ENCODE results near the gene TSPAN7.

Gene TSPAN7

DNA sequence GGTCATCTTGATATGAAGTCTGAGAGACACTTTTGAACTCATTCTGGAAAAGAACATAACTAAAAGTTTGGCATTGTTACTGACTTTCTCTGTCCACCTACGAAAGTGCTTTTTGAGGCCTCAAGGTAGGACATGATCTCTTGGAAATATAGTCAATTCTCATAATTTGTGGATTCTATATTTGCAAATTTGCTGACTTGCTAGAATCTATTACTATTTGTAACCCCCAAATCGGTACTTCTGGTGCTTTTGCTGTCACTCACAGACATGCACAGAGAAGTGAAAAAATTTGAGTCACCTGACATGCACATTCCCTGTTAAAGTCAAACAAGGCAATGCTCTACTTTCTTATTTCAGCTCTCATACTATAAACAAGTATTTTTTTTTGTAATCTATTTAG lies 35.6 kb downstream of the TSPAN7 start:
- DNase-seq: no peak

DNA sequence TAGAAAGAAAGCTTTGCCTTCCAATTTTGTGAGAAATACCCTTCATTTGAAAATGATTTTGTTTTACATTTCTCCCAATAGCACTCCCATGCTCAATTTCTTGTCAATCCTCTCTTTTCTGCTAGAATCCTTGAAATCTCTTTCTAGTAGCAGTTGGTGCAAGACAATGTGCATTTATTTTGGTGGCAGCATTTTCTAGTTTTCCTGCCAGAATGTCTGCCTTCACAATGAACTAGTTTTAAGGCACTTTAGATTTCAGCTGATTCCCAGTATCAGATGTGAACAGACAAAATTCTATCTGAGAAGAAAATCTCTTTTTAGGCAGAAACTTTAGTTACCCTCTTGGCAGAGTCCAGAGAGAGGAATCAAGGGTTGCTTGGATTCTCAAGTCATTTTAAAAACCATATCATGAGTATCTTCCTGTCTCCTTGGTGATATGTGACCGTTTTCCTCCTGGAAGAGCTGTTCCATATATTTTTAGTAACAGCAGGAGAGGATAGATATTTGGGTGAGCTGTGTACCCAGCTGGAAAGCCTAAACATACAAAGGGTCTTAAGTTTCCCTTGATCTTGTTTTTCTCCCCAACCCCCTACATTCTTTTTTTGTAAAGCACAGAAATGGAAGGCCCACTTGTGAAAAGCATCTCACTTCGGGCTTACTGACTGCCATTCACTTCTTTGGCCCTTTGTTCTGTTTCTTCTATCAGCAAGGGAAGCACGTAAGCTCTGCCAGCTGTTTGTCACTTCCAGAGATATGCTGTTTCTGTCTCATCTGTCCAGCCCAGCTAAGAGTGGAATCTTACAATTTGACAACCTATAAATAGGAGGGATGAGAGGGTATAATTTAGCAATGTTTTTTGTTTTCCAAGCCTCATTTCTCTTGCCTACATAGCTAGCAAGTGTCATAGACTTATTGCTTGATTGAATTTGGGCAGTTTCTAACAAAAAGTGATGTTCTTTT lies 38.7 kb downstream of the TSPAN7 start:
- DNase-seq: no peak

DNA sequence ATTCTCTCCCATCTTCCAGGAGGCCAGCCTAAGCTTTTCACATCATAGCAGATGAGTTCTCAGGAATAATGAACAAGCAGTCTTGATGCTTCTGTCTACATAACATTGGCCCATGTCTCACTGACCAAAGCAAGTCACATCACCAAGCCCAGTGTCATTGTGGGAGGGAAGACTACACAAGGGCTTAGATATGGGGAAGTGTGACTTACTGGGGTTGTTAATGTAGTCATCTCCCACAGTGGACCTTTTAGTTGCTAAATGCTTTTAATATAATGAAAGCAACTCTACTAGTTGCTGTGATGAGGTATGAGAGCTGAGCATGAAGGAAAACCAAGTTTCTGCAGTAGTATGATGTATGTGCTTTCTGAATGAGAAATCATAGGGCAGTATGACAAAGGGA lies 40.5 kb downstream of the TSPAN7 start:
- no peak for DNase-seq

DNA sequence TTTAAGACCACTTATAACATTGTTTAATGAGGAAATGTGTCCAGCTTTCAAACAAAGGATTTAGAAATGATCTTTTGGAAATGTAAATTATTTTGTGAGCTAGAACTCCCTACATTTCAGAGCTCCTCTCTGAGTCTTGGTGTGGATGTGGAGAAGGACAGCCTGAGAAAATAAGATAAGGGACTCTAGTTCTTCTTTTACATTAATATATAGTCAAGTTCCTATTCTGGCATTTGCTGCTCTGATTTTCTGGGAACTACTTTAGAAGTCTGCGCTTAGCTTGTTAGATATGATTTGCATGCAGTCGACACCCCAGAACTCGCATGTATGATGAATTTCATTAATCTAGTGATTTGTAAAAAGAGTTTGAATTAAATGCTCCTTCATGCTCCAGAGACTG lies 45.5 kb downstream of the TSPAN7 start:
- DNase-seq: no peak

DNA sequence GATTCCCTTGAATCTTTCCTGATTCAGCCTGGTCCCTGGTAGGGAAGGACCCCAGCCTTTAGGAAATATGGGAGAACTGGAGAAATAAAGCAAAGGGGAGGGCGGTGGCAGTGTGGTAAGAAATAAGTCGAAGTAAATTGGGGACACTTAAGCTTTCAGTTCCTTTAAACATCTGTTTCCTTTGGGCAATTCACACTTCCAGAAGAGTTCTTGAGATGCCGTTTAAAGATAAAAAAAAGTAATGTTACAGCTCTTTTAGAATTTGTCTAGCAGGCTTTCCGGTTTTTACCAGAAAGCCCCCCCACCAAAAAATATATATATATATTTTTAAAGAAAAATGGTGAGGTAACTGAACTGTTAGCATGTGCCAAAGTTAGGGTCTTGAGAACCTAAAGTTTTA lies 46.6 kb downstream of the TSPAN7 start:
- no peak for DNase-seq

DNA sequence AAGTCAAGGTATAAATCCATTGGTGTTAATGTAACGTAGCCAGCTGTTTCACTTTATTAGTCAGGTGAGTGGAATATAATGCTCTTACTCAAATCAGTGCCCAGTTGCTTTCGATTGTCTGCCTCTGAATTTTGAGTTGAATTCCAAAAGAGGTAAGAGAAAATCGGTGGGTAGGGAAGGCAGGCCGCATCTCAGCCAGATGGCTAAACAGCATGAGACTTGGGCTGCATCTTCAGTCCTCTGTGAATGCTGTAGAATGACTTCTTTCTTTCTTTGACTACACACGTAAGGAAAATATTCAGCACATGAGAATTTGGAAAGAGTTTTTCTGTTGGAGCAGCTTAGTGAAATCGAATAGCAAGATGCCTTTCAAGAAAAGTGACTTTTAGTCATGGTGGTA lies 49.5 kb downstream of the TSPAN7 start:
- DNase-seq: no peak

DNA sequence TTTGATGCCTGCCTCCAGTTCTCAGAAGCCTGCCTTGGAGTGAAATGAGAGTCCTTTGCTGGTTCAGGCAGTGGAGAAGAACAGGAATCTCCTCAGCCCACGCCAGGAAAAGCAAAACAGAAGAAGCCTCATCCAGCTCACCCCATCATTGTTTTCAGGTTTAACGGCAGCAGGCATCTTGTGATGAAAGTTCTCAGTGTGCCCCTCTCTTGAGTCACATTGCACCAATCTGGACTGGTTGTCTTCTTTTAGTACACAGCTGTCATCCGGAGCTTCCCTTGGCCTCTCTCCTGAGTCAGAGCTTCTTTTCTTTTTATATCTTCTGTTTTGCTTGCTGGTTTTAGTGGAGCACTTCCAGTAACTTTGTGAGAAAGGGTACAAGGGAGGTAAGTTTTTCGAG lies 50.9 kb downstream of the TSPAN7 start:
- no peak for DNase-seq

DNA sequence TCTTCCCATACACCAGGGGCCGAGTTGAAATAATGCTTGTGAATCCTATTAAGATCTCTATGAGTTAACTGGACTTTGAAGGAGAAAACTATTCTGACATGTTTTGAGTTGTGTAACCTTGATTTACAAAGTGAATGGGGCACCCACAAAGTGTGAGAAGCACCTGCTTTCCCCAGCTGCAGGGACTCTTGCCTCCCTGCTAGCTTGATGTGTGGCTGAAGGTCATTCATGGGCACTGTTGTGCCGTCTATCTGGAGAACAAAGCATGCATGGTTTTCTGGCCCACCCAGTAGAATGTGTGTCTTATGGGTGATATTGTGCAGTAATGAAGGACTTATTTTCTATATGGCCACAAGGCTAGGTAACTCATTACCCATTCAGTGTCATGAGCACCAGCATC lies 53.1 kb downstream of the TSPAN7 start:
- DNase-seq: no peak

DNA sequence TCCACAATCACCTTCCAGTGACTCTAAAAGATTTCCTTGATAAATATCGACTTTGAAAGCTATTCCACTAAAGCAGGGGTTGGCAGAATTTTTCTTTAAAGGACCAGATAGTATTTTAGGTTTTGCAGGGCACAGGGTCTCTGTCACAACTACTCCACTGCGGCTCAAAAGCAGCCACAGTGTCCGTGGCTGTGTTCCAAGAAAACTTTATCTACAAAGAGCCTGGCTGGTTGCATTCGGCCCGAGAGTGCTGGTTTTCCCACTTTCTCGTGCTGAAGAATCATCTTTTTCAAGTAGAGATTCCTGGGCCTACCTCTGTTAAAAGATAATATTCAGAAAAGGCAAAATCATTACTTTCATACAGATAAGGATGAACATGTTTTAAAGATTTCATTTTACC lies 55.6 kb downstream of the TSPAN7 start:
- no peak for DNase-seq

DNA sequence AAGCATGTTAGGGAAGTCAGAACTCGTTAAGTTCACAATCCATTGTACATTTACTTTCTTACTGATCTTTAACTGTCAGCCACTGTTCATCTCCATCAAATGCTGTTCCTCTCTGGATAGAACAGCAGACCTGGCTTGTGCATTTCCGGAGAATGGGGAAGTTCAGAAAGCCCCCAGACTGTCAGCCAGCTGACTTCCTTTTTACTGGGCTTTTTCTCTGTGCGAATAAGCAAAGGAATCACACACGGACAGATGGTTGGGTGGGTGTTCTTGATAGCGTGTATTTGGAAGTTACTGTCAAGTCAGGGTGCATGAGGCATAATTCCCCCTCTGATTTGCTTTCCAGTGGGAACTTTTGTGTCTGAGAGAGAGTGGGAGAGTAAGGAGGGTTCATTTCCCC lies 56.8 kb downstream of the TSPAN7 start:
- DNase-seq: no peak

DNA sequence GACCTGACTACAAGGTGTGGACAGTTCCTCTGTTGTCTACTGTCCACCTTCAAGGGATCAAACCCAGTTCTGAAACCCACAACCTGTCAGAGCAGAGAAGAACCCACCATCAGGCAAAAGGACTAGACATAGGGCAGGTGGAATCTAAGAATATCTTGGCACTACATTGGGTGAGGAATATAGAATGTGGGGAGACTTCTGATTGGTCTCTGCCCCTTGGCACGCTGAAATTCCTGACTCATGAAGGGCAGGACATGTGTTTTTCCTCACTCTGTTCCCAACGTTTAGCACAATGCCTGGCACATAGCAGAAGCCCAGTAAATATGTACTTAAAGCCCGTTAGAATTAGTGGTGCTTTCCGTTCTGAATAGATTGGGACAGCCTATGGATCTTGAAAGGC lies 59.3 kb downstream of the TSPAN7 start:
- DNase-seq: no peak

DNA sequence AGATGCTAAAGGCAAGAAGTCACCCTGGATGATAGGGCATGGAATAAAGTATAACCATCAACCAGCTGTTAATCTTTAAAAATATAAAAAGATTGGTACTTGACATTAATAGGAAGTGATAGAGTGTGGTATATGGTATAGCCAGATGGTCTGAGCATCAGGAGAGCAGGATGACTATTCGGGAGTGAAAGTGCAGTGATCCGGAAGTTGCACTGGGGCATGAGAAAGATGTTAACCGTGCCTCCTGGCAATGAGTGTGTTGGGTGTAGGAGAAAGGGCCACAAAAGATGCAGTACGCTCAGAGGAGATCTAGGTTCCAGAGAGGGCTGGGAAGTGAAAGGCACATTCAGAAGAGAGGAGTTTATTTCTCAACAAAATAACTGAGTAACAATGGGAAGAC lies 65.0 kb downstream of the TSPAN7 start:
- no peak for DNase-seq

DNA sequence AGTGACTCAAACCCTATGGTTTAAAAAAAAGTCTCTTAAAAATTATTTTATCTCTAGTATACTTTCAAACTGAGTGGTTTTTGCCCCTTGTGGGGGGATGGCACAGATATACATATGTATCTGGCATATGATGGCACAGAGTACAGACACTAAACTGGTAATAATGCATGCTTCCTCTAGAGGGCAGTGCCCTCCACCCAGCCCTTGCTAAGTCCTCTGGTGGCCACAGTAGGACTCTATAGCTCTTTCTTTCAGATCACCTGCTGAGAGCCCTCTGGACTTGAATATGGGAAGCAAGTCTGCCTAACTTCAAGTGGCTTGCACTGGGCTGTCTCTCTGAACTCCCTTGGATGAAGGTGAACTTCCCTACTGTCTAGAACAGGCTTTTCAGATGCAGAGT lies 66.3 kb downstream of the TSPAN7 start:
- no peak for DNase-seq

DNA sequence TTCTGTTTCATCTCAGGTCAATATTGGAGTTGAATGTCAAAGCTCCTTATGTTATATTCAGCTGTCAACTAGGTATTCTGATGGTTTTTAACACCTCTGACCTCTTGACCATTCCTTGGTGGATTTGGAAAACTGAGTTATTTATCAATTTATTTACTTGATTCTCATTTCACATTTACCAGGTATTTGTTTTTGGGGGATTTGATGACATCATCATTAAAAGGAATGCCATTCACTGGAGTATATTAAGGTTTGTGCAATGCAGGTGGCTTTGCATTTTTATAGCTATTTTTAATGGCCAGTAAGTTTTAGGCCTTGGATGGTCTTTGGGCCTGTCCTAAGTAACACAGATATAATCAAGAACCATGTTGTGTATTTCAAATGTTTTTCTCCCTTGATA lies 67.2 kb downstream of the TSPAN7 start:
- no peak for DNase-seq

DNA sequence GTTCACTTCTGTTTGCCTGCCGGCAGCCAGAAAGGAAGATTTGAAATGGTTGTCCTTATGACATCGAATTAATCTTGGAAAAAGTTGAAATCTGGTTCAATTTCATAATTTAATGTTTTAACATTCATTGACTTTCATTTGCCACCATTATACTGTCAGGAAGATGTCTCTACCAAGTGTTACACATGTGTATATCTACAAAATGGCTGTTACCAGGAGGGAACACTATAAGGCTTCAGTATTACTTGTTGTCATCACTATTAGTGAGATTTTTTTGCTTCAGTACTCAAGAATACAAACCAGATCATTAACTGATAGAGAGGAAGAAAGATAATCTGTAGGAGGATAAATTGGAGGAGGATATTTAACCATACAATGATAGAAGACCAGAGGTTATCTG lies 71.2 kb downstream of the TSPAN7 start:
- no peak for DNase-seq

DNA sequence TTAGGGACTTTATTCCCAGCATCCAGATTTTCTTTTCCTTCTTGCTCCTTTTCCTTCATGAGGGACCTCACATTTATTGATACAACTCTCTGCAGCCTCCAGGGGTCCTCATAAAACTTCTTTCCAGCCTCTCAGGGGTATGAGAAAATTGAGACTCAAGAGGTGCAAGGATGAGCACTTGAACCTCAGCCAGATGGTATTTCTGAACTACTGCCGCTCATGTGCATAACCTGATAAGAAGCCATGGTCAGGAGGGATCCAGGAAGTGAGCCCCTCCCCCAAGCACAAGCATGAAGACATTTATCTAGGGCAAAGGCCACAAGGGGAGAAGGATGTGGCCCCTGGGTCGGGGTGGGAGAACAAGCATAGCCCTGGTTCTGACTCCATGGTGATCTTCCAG lies 73.3 kb downstream of the TSPAN7 start:
- DNase-seq: no peak

DNA sequence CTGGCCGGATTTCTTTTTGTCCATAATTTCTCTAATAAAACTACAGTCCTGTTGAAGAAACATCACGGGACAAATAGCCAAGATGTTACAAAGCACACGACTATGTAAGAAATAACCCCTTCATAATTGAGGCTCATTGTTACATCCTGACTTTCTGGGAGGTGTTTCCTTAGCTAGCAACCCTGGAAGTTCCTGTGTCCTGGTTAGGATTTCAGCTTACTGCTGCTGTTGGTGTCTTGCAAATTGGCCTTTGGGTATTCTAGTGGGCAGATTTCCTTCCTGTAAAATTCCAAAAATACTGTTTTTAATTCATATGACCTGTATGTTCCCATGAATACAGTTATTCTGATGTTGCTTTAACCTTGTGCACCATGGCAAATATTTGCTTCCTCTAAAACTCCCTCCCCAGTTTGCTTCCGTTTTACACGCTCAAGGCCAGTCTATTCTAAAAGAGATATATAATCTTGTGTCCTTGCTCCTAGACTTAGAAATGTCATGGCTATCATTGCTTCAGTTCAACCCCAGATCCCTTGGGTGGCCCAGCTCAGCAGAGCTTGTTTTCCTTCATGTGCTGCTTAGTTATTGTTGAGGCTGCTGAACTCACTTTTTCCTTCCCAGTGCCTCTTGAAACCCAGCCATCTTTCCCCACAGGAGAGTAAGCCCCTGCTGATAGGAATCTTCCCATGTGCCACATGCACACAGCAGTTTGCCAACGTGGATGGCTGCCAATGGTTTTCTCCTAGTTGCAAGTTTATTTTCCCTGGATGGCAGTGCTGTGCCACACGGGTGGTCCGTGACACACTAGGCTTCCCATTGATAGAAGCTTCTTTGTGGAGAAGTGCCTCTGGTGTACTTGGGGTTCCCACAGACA lies 75.8 kb downstream of the TSPAN7 start:
- no peak for DNase-seq

DNA sequence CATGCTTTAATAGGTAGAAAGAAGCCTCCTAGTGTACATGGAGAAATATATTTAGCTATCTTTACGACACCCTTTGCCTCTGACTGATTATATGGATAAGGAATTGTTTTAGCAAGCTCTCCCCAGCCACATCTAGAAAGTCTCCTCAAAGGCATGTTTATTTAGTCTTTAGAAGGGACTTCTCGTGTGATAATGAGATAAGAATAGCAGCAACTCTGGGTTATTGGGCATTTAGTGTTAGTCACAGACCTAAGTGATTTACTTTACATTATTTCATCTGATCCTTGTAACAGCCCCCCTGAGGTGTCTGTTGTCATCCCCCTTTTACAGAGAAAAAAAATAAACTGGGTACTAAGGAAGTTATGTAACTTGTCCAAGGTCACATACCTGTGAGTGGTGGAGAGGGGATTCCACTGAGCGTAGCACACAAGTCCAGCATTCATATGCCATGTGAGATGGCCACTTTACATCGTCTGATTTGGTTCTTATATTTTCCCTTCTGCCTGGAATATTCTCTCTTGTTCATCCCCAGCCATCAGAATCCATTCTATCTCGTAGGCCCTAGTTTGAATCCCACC lies 77.7 kb downstream of the TSPAN7 start:
- DNase-seq: no peak

DNA sequence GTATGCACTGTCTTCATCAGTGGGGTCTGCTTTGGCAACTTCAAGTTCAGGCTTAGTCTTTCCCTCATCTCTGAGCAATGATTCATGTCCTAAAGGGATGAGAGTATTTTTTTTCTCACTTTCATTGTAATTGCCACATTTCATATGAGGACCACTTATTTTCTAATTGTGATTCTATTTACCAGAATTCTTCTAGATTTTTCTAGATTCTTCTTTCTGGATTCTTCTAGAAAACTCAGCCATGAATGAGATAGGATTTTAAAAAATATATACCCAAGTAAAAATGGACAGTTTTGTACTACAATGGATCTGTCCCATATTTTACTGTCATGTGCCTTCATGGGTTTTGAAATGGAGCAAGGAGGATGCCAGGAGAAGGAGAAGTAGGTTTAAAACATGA lies 78.4 kb downstream of the TSPAN7 start:
- no peak for DNase-seq

DNA sequence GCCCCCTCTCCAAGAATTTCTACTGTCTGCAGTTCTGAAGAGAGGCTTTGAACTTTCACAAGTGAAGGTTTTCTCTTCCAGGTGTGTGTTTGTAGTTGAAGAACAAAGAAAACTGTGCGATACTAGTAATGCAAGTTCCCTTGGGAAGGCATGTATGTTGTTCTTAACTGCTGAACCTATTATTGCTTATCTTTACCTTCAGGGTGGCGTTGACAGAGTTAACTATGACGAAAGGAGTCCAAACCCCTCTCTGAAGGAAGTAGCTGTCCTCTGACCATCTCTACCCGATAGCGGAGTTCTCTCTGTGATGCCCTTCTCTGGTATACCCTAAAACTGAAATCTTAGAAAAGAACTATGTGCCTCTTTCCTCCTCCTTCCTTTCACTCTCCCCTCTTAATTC lies 79.9 kb downstream of the TSPAN7 start:
- DNase-seq: no peak

DNA sequence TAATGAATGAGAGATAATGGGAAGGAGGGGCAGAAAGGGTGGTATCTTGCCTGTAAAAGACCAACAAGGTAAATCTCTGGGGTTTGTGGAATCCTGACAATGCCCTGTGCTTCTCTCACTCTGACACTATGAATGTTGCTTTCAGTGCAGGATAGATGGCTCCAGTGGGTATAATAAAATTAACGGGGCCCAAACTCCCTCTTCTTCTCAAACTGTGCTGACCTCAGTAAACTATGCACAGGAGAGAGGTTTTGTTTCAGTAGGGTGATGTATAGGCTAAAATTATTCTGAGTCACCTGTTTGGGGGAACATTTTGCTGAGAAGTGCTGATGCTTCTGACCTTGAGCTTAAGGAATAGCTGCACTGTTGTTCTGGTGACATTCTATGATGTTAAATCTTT lies 82.6 kb downstream of the TSPAN7 start:
- no peak for DNase-seq

DNA sequence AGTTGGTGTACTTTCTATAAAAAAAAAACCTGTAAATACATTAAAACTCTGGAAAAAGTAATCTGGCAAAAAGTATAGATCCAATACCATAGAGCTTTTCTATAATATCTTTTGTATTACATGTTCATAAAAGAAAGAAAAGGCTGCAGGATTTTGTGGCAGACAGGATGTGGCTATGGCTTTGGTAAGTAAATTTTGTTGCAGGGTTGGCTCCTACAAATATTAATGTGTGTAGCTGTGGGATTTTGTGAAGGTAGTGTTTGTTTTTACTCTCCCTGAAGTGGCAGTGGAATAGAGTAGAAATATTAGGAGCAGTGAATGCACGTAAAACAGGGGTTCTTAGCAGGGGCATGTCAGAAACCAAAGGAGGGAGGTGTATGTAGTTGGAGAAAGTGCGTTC lies 84.8 kb downstream of the TSPAN7 start:
- no peak for DNase-seq

DNA sequence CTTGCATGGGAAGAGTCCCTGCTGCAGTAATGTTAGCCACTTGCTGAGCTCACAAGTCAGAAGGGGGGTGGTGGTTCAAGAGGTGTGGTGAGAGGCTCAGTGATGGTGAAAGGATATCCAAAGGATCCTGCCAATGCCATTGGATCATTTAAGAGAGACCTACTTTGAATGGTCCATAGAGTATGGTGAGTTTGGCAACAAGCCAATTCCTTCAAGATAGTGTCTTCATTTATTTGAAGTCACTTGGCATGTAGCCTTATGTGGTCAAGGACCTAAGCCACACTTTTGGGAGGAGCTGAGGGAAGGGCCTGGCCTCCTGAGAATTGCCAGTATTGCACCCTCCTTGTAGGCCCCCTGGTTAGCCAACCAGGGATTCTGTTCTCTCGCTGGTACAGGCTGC lies 87.9 kb downstream of the TSPAN7 start:
- DNase-seq: no peak

Measured in NCI-H1436 treated with DMSO at 0.1 percent for 48 hours (cell line).